ENCODE data around the gene ARID1B. TPM values are rescaled to one million over a fixed set of nuclear protein-coding genes. Genes with fewer than 3 reads are reported as not detected.

ARID1B gene
- total RNA-seq, 1 donor from 2014 or later, result 18.5 TPM

DNA sequence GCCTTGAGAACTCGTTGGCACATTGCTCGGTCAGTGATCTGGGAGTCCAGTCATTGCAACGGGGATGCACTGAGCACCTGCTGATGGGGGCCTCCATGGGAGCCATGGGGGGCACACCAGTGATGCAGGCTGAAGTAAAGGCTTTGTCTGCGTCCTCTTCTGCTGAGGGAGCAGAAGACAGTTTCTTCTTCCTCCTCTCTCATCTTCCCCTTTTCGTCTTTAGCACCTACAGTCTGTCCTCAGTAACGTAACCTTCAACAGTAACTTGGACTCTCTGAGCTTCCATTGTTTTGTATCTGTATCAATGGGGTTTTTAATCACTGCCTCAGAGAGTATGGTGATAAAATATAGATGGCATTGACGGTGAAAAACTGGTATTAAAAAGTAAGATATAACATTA is 306.2 kb downstream of the ARID1B start:
- no peak for DNase-seq (ENCODE audit: low read depth)
- TF ChIP-seq, protein P1, sequence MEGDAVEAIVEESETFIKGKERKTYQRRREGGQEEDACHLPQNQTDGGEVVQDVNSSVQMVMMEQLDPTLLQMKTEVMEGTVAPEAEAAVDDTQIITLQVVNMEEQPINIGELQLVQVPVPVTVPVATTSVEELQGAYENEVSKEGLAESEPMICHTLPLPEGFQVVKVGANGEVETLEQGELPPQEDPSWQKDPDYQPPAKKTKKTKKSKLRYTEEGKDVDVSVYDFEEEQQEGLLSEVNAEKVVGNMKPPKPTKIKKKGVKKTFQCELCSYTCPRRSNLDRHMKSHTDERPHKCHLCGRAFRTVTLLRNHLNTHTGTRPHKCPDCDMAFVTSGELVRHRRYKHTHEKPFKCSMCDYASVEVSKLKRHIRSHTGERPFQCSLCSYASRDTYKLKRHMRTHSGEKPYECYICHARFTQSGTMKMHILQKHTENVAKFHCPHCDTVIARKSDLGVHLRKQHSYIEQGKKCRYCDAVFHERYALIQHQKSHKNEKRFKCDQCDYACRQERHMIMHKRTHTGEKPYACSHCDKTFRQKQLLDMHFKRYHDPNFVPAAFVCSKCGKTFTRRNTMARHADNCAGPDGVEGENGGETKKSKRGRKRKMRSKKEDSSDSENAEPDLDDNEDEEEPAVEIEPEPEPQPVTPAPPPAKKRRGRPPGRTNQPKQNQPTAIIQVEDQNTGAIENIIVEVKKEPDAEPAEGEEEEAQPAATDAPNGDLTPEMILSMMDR (conservative IDR thresholded peaks at IDR 0.05; ENCODE audit: low read depth, low read length), result no peak

DNA sequence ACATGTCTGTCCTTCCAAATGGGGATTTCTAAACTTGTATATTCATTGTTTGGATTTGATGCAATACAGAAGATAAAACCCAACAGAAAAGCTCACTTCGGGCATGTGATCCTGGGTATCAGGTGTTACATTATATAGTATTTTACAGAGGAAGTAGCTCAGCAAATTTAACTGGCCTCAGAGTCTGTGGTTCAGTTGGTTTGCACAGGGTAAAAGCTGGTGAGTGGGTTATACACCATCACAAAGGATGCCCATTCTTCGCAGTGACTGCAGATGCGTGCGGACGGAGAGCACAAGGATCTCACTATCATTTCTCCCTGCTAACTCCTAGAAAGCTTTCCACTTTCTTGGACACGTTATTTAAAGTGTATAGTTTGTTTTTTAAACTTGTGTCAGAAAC is 309.5 kb downstream of the ARID1B start:
- DNase-seq (ENCODE audit: low read depth), result no peak
- TF ChIP-seq, protein P1 (conservative IDR thresholded peaks at IDR 0.05; ENCODE audit: low read depth, low read length), result no peak
- H3K4me3 ChIP-seq (ENCODE audit: low read depth, low read length), result no peak overlapping the region

More for the DNA sequence above, 306.2 kb downstream of the ARID1B start:
- H3K4me3 ChIP-seq (ENCODE audit: low read depth, low read length), result no peak overlapping the region

DNA sequence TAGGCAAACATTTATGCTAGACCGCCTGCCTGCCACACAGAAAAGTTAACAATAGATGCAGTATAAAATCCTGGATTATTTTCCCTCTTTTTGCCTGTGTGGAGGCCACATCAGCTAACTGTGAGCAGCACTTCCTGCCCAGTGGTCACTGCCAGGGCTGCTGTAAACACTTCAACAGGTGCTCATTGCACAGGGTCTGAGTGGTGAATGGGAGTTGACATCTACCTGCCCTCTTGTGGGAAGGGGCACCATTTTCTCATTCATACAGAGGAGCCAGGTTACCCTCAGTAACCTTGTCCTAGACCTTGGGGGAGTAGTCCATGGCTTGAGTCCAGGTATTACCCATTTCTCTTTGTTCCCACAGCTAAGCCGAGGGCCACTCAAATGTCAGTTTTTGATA is 310.8 kb downstream of the ARID1B start:
- TF ChIP-seq, protein P1 (conservative IDR thresholded peaks at IDR 0.05; ENCODE audit: low read depth, low read length), result no peak
- no peak overlapping the region for H3K4me3 ChIP-seq (ENCODE audit: low read depth, low read length)
- no peak for DNase-seq (ENCODE audit: low read depth)

DNA sequence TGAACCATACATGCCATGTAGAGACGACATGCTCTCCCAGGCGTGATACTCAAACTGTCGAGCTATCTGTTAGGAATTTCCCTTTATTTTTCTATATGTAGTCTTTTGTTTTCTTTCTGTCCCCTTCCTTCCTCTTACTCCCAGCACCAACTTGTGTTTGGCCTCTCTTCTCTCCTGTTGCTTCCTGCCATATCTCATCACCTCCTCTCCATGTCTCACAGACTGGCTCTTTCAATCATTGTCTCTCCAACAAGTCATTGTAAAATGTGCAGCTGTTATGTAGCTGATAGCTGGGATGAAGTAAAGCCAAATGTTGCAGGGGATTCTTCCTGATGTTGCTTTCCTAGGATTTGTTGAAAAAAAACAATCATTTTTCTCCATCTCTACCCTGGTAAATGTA is 311.7 kb downstream of the ARID1B start:
- DNase-seq (ENCODE audit: low read depth), result no peak
- TF ChIP-seq, protein P1 (conservative IDR thresholded peaks at IDR 0.05; ENCODE audit: low read depth, low read length), result no peak
- H3K4me3 ChIP-seq (ENCODE audit: low read depth, low read length), result no peak overlapping the region

DNA sequence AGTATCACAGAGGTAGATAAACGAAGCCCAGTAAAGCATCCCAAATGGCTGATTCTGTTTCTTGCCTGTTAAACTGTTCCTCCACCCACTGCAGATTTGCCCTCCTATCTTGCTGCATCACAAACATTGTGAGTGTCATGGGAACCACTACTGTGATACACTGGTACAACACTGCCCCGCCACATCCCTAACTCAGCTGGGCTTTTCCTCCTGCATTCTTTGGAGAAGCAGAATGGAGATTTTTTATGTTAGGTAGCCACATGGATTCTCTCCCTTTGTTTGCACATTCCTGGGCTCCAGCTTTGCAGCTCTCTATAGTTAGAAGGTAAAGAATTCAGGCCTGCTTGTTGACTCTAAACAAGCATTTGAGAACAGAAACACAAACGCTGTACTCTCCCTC is 312.1 kb downstream of the ARID1B start:
- H3K4me3 ChIP-seq (ENCODE audit: low read depth, low read length), result no peak overlapping the region
- no peak for DNase-seq (ENCODE audit: low read depth)
- TF ChIP-seq, protein P1 (conservative IDR thresholded peaks at IDR 0.05; ENCODE audit: low read depth, low read length), result no peak

DNA sequence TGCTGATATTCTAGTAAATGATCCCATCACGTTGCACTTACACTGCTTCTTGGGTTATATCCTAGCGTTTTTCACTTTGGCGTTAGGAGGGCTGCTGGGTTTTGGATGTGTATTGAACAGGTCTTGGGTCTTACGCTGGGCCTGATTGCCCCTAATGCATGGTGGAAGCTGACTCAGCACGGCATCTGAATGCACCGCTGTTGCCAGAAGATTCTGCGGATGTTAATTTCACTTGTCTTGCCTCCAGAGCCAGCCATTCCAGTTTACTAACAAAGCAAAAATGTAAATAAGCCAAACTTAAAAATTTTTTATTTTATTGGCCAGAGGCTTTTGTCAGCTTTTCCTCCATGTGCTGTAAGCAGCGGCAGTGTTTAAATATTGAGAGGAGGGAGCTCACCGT is 312.7 kb downstream of the ARID1B start:
- DNase-seq (ENCODE audit: low read depth), result no peak
- TF ChIP-seq, protein P1 (conservative IDR thresholded peaks at IDR 0.05; ENCODE audit: low read depth, low read length), result no peak
- no peak overlapping the region for H3K4me3 ChIP-seq (ENCODE audit: low read depth, low read length)

DNA sequence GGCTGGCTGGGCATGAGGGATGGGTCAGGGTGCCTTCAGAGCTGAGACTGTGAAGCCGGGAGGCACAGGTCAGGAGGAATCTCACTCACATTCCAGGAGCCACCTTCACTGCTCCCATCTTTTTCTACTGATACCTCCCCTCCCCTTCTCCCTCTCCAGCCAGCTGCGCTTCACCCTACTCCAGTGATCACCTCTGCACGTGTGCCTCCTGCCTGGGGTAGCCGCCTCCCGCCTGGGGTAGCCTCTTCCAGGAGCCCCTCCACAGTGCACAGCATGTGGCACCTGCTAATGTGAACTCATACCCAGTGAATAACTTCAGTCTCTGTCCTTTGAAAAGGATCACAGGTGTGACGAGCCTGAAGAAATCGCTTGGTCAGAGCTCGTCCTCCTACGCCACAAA is 313.6 kb downstream of the ARID1B start:
- no peak for DNase-seq (ENCODE audit: low read depth)
- TF ChIP-seq, protein P1 (conservative IDR thresholded peaks at IDR 0.05; ENCODE audit: low read depth, low read length), result no peak
- H3K4me3 ChIP-seq (ENCODE audit: low read depth, low read length), result no peak overlapping the region

Data from epithelial cell of proximal tubule (primary cell).